Kidney tubule cell (primary cell): ENCODE data around the gene SLC43A2.
"Not testable (repeated sequence)": the region's sequence is repeated elsewhere in the genome, so short reads cannot be mapped to it uniquely, and the experiment has no call there.

Experiments used
- DNase-seq: peaks from one replicate; pipeline ENCODE4 v3.0.0-alpha.2; 2018; ENCODE audit warnings: low spot score

The SLC43A2 gene

DNA sequence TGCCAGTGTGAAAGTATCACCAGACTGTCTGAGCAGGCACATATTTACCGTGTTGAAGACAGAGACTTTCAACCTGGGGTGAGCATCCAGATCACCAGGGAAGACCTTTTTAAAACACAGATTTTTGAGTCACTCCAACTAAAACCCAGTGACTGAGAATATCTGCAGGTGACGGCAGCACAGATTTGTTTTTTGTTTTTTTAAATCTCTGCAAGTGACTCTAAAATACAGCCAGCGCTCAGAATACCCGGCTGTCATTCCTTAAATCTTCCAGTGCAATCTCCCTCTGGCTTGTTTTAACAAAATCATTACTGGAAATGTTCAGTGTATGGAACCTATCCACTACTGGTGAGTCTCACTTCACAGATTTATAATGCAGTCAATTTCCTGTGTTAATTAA, 92.9 kb downstream of the SLC43A2 start:
- no peak for DNase-seq

DNA sequence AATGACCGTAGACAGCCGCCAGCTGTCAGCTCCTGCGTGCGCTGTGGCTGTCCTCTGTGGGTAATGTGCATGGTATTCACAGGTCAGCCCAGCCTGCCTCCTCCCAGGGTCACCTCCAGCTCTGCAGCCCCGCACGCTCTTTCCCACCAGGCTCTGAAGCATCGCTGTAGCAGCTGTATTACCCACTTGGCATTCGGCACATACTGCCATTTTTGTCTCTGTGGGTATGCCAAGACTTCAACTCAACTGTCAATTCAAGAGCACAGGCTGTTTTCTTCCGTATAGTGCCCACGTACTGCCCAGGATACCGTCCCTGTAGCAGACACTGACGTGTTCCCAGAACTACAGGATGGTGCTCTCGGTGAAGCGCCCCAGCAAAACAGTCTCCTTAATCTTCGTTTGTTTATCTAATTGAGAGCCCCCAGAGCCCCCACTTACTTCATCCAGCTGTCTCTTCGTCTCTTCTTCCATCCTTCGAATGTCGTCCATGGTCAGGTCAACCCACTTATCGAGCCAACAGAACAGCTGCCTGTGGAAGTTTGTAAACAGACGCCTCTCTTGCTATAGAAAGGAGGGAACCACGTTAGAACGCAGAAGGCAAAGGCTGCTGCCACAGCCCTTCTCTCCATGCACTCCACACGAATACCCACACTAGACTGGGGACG, 94.8 kb downstream of the SLC43A2 start:
- DNase-seq: no peak

DNA sequence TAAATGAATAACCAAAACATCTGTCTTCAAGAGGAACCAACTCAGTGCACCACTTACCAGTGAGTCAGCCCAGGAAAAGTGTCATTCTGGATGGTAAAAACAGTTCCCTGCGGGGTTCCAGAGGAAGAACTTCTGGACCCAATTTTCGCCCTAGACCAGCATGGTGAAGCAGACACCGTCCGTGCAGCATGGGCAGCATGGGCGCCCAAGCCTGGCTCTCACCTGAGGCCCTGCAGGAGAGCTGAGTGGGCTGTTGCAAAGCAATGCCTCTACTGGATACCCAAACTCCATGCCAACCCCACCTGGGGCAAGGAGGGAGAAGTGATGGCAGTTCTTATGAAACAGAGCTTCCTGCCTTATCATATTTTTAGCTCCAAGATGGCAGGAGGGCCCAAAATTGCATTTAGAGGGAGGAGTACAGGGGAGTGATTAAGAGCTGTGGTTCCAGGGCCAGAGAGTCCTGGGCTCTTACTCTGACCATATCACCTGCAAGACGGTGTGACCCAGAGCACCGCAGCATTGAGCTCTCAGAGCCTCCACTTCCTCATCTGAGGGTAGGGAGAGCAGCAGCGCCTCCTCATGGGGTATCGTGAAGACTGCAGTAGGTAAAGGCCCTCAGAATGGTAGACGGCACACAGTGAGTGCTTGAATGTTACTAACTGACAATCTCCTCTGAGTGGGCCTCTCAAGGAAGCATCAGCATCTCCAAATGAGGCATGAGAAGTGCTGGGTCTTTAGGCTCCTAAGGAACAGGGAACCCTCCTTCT, 95.6 kb downstream of the SLC43A2 start:
- DNase-seq: no peak

DNA sequence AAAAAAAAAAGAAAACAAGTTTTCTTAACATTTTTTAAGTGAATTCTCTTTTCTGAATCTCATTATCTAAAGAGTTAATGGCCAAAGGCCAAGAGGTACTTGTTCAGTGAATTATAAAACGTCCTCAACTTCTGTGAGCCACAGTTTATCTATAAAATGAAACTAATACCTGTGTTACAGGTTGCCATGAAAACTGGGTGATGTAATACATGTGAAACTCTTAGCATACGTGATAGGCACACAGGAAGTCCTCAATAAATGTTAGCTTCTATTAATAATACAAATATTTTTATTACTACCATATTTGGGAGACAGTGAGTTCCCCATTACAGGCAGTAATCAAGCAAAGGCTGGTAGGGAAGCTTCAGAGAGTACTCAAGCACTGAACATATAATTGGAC, 98.8 kb downstream of the SLC43A2 start:
- DNase-seq: no peak

DNA sequence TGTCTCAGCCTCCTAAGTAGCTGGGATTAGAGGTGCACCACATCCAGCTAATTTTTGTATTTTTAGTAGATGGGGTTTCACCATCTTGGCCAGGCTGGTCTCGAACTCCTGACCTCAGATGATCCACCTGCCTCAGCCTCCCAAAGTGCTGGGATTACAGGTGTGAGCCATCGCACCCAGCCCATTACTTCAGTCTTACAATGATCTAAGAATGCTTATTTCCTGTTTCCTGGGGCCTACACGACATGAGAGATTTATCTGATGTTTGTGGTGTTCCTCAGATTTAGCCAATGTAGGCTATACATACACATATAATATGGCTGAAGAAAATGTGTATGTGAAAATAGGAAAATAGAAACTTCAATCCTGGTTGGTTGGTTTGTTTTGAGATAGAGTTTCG, 101.8 kb downstream of the SLC43A2 start:
- not testable (repeated sequence) for DNase-seq

DNA sequence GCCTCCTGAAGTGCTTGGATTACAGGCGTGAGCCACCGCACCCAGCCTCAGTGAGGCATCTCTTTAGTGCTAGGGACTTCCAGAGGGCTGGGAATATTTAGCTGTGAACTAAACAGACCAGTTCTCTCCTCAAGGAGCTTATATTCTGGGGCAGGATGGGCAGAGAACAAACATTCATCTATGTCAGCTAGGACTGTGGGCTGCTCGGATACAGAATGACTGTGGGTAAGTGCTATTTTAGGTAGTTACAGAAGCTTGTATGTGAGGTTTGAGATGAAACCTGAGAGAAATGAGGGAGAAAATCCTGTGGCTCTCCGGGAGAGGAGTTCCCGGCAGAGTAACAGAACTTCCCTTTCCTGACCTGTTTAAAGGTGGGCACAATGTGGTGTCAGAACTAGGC, 106.0 kb downstream of the SLC43A2 start:
- no peak for DNase-seq

DNA sequence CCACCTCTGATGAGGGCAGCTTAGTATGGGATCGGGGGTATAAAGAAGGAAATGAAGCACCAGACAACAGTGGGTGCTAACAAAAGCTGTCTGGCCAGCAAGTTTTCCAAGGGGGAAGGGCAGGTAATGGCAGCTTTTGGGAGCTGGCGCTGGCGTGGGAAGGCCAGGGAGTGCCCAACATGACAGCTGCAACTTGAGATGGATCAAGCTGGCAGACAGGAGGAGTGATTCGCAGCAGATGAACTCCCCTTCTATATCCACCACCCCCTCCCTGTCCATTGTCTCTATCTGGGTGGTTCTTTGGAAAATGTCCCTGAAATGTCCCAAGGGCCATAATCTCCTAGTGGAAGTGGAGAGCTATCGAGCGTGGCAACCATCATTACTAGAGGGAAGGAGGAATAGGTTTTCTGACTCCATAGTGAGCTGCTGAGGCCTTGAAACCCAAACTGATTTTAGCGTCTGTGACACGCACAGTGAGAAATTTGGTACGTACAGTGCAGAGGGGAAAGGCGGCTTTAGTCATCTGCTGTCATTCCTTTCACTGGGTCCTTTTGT, 107.5 kb downstream of the SLC43A2 start:
- no peak for DNase-seq

DNA sequence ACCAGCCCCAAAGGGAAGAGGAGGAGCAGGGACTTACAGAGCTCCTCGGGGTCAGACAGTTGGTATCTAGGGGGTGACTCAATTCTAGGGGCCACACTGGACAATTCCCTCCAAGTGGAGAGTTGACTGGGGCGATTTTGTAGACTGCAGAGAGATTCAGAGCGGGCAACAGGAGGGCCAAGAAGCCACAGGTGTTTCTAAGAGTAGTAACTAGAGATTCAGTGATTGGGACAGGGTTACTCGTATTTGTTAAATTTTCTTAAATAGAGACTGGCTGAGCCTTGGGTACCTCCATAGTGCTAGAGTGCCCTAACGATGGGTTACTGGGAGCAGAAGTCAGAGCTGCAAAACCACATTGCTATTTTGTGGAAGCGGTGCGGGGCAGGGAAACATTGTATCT, 109.0 kb downstream of the SLC43A2 start:
- DNase-seq: no peak
